Activated CD4-positive, alpha-beta memory T cell treated with anti-CD3 and anti-CD28 coated beads for 36 hours (primary cell): ENCODE data around the gene PRKACA. TPM values are rescaled to one million over a fixed set of nuclear protein-coding genes. Genes with fewer than 3 reads are reported as not detected.

Experiments used
- CTCF ChIA-PET: fragments of 350-600 bp; sonication (Branson Sonifier 250); formaldehyde crosslinking; loops from one replicate; lab custom pipeline; 2021; ENCODE audit warnings: antibody characterized with exemption, inconsistent platforms; lab: Charles Lee
- POLR2A ChIA-PET: fragments of 350-600 bp; sonication (Branson Sonifier 250); formaldehyde crosslinking; loops from one replicate; lab custom pipeline; 2021; ENCODE audit warnings: antibody characterized with exemption; lab: Charles Lee
- DNase-seq: peaks from one replicate; pipeline ENCODE4 v3.0.0-alpha.2; 2020
- H3K27ac Mint-ChIP-seq: one replicate; pipeline ENCODE4 v1.8.0; 2021; ENCODE audit warnings: mixed read lengths
- H3K27me3 Mint-ChIP-seq: one replicate; pipeline ENCODE4 v1.8.0; 2021; ENCODE audit warnings: mixed read lengths
- H3K36me3 Mint-ChIP-seq: one replicate; pipeline ENCODE4 v1.8.0; 2021; ENCODE audit warnings: mixed read lengths
- H3K4me1 Mint-ChIP-seq: one replicate; pipeline ENCODE4 v1.8.0; 2021; ENCODE audit warnings: low read depth, mixed read lengths
- H3K4me3 Mint-ChIP-seq: one replicate; pipeline ENCODE4 v1.8.0; 2021; ENCODE audit warnings: mild to moderate bottlenecking, mixed read lengths
- H3K9me3 Mint-ChIP-seq: one replicate; pipeline ENCODE4 v1.8.0; 2021; ENCODE audit warnings: mixed read lengths
- intact Hi-C: fragments of 100-400 bp; cut with micrococcal nuclease; formaldehyde crosslinking; loops from one replicate; pipeline ENCODE4 v1.15.1; 2023
- total RNA-seq, 2 experiments: library from RNA; stranded (reverse); gene quantifications; one replicate each; pipeline ENCODE4 v1.2.3, GENCODE V29; 2021

Gene PRKACA
- total RNA-seq, 2 experiments from 2014 or later, result 64.3 to 65.6 TPM

- Mint-ChIP-seq H3K4me1 (peaks cover 37% of the 10 kb centered on the region), H3K27ac (no peak overlapping the region), H3K27me3 (no peaks in the 10 kb centered on the region), H3K36me3 (peaks cover 3% of the 10 kb centered on the region), H3K9me3 (no peaks in the 10 kb centered on the region), H3K4me3 (no peak overlapping the region)
- intact Hi-C loops, result no loop called here
- ChIA-PET POLR2A (no interaction called here), CTCF (interaction anchor here (0.6 to 5.0 kb wide), 24 partner anchors 8 to 251 kb away, joined by 3 to 37 read pairs (median 4); partner anchors contain the start of genes ASF1B and IL27RA)
- no peak for DNase-seq
These were observed 3.1 kb downstream of the PRKACA start for GRCh38 chr19:14114439-14114838.

- H3K27ac Mint-ChIP-seq, result no peak overlapping the region
- no peaks in the 10 kb centered on the region for H3K9me3 Mint-ChIP-seq
- peaks cover 34% of the 10 kb centered on the region for H3K4me1 Mint-ChIP-seq
- H3K4me3 Mint-ChIP-seq, result no peak overlapping the region
- H3K27me3 Mint-ChIP-seq, result no peaks in the 10 kb centered on the region
- peak; percentile 65 for DNase-seq
- POLR2A ChIA-PET, result interaction anchor here (1.0 kb wide), 1 partner anchor 32 kb away, joined by 3 read pairs; no protein-coding TSS in a partner anchor
- CTCF ChIA-PET, result interaction anchor here (0.5 to 5.0 kb wide), 22 partner anchors 9 to 864 kb away, joined by 3 to 37 read pairs (median 4); partner anchors contain the start of gene ASF1B
- intact Hi-C loops, result no loop called here
- H3K36me3 Mint-ChIP-seq, result no peaks in the 10 kb centered on the region
These were observed 3.7 kb downstream of the PRKACA start for GRCh38 chr19:14113762-14114414.

DNA sequence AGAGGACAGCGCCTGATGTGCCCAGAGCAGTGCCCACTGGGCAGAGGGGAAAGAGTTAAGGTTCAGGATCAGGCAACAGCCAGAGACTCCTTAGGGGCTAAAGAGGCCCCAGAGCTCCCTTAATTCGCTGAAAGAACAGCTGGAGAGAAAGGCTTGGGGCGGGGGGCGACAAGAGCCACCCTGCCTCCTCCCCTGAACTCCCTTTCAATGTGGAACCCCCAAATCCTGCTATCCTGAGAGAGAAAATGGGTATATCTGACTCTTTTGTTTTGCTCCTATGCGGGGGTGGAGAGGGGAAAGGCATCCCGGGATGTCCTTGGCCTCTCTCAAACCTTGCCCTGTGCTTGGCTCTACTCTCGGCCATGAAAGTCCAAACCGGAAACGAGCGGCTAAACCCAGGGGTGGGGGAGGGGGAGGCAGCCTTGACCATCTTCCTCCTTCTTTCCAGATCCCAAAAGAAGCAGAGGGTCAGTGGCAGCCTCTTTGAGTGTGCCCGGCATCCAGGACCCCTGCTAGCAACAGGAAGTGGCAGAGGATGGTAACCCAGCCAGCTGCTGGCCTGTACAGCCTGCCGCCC, 4.7 kb downstream of the PRKACA start:
- Mint-ChIP-seq H3K36me3 (no peaks in the 10 kb centered on the region), H3K27ac (no peak overlapping the region), H3K27me3 (no peaks in the 10 kb centered on the region), H3K4me1 (peaks cover 29% of the 10 kb centered on the region), H3K9me3 (no peaks in the 10 kb centered on the region), H3K4me3 (no peak overlapping the region)
- ChIA-PET POLR2A (interaction anchor here (1.0 kb wide), 1 partner anchor 31 kb away, joined by 3 read pairs; no protein-coding TSS in a partner anchor), CTCF (interaction anchor here (1.4 to 1.5 kb wide), 2 partner anchors 11 to 43 kb away, joined by 3 to 5 read pairs; no protein-coding TSS in a partner anchor)
- intact Hi-C loops, result no loop called here
- DNase-seq, result no peak

DNA sequence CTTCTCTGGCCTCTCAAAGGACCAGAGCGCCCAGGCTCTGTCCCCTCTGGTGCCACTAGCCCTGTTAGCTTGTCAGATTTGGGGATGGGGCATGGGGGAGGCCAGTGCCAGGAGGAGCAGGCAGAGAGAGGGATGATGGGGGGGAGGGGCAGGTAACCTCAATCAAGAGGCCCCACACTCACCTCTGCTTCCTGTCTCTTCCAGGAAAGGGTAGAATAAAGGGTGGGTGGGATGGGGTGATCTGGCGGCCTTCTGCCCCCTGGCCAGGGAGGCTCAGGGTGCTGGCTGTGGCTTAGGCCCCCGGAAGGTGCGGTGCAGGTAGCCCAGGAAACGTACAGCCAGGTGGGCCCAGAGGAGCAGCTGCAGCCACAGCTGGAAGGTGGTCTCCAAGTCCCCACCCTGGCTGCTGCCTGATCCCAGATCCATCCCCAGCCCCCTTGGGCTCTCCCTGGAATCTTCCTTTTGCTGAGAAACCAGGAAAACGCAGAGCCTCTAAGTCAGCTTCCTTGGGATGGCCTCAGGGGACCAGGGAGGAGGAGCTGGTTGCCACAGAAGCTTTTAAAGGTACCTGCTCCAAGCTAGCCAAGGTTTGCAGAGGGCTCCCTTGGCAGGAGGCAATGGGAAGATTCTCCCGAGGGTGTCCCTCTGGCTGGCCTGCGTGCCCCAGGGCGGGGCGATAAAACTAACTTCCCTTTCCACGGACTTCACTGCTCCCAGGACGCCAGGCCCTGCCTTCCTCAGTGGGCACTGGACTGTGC, 5.3 kb downstream of the PRKACA start:
- intact Hi-C loops, result no loop called here
- no peak for DNase-seq
- POLR2A ChIA-PET, result no interaction called here
- H3K4me3 Mint-ChIP-seq, result no peak overlapping the region
- H3K27ac Mint-ChIP-seq, result no peak overlapping the region
- no peaks in the 10 kb centered on the region for H3K27me3 Mint-ChIP-seq
- H3K9me3 Mint-ChIP-seq, result no peaks in the 10 kb centered on the region
- CTCF ChIA-PET, result interaction anchor here (1.4 kb wide), 1 partner anchor 11 kb away, joined by 3 read pairs; no protein-coding TSS in a partner anchor
- H3K36me3 Mint-ChIP-seq, result no peaks in the 10 kb centered on the region
- peaks cover 29% of the 10 kb centered on the region for H3K4me1 Mint-ChIP-seq

- H3K4me3 Mint-ChIP-seq, result no peak overlapping the region
- peaks cover 26% of the 10 kb centered on the region for H3K4me1 Mint-ChIP-seq
- DNase-seq, result no peak
- H3K9me3 Mint-ChIP-seq, result no peaks in the 10 kb centered on the region
- intact Hi-C loops, result no loop called here
- CTCF ChIA-PET, result no interaction called here
- H3K27ac Mint-ChIP-seq, result no peak overlapping the region
- H3K36me3 Mint-ChIP-seq, result no peaks in the 10 kb centered on the region
- POLR2A ChIA-PET, result no interaction called here
- no peaks in the 10 kb centered on the region for H3K27me3 Mint-ChIP-seq
These were observed 6.1 kb downstream of the PRKACA start for GRCh38 chr19:14111486-14111885.

- POLR2A ChIA-PET, result interaction anchor here (0.7 kb wide), 1 partner anchor 538 kb away, joined by 3 read pairs; no protein-coding TSS in a partner anchor
- Mint-ChIP-seq H3K4me3 (no peak overlapping the region), H3K27ac (no peak overlapping the region), H3K4me1 (peaks cover 18% of the 10 kb centered on the region), H3K27me3 (no peaks in the 10 kb centered on the region), H3K36me3 (no peaks in the 10 kb centered on the region), H3K9me3 (no peaks in the 10 kb centered on the region)
- intact Hi-C loops, result no loop called here
- CTCF ChIA-PET, result interaction anchor here (1.2 kb wide), 1 partner anchor 26 kb away, joined by 4 read pairs; the partner anchor contains the start of gene ASF1B
- no peak for DNase-seq
These were observed 6.9 kb downstream of the PRKACA start for GRCh38 chr19:14110650-14111049.

DNA sequence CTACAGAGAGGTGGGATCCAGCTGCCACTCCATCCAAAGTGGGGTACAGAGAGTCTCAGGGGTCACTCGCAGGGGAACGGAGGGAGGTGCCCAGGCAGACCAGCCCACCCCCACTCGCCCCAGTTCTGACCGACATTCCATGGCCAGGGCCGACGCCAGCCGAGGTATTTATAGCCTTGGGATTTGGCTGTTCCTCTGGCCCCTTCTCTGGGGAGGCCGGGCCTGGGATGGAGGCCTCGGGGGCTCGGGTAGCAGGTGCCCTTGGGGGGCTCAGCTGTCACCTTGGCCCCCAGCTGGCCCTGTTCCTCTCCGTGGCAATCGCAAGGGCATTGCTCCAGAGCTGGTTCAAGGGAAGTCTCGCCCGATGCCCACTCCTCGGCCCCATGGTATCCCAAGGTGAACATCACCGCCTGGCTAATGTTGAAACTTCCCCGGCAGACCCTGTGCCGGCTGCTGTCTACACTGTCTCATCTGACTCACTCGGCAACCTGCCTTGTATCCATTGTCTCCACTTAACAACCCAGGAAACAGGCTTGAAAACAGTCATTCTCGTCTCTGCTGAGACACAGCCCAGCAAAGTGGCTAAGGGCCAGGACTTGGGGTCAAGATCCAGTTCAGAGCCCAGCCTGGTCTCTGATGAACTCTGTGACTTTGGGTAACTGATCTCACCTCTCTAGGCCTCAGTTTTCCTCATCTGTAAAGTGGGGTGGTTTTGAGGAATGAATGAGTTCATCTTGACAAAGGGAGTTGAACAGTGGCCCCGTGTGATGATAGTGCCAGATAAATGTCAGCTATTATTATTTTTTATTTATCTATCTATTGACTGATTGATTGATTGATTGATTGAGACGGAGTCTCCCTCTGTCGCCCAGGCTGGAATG, 9.7 kb downstream of the PRKACA start:
- no peak for DNase-seq
- no peak overlapping the region for H3K4me3 Mint-ChIP-seq
- intact Hi-C loops, result no loop called here
- H3K9me3 Mint-ChIP-seq, result no peaks in the 10 kb centered on the region
- no peaks in the 10 kb centered on the region for H3K27me3 Mint-ChIP-seq
- peaks cover 2% of the 10 kb centered on the region for H3K36me3 Mint-ChIP-seq
- no peak overlapping the region for H3K27ac Mint-ChIP-seq
- ChIA-PET POLR2A (no interaction called here), CTCF (interaction anchor here (0.6 kb wide), 1 partner anchor 47 kb away, joined by 3 read pairs; no protein-coding TSS in a partner anchor)
- peaks cover 2% of the 10 kb centered on the region for H3K4me1 Mint-ChIP-seq

DNA sequence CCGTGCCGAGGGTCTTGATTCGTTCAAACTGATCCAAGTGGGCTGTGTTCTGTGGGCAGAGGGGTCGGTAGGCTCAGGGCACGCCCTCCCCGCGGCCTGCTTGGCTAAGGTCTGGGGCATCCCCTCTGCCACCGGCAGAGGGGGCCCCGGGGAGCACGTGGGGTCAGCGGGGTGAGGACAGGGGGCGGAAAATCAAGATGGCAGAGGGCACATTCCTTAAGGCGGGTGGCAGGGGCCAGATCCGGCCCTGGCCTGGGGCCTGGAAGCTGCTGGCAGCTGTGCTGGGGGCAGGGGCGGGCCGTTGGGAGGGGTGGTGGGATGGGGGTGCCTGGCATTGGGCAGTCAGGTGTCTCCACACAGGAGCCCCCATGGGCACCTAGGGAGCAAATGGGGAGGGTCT, 10.7 kb downstream of the PRKACA start:
- intact Hi-C loops, result no loop called here
- peaks cover under 1% of the 10 kb centered on the region for H3K4me1 Mint-ChIP-seq
- peaks cover 2% of the 10 kb centered on the region for H3K36me3 Mint-ChIP-seq
- H3K9me3 Mint-ChIP-seq, result no peaks in the 10 kb centered on the region
- ChIA-PET POLR2A (no interaction called here), CTCF (no interaction called here)
- no peaks in the 10 kb centered on the region for H3K27me3 Mint-ChIP-seq
- H3K4me3 Mint-ChIP-seq, result no peak overlapping the region
- H3K27ac Mint-ChIP-seq, result no peak overlapping the region
- no peak for DNase-seq

DNA sequence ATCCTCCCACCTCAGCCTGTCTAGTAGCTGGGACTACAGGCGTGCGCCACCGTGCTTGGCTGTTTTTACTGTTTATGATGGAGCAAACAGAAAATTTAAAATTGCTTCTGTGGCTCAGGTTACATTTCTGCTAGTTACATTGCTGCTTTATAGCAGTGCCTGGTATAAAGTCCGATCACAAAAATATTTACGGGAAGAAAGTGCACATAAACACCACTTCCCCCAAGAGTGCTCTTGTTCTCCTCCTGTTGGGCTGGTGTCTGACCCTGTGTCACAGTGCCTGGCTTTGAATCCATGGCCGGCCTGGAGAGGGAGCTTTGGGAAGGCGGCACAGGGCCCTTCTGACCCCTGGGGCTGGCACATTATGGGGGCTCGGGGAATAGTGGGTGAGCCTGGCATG, 11.9 kb downstream of the PRKACA start:
- intact Hi-C loops, result no loop called here
- no peak for DNase-seq
- H3K9me3 Mint-ChIP-seq, result no peaks in the 10 kb centered on the region
- H3K27ac Mint-ChIP-seq, result no peak overlapping the region
- CTCF ChIA-PET, result no interaction called here
- POLR2A ChIA-PET, result interaction anchor here (1.4 kb wide), 1 partner anchor 23 kb away, joined by 4 read pairs; no protein-coding TSS in a partner anchor
- H3K36me3 Mint-ChIP-seq, result peaks cover 5% of the 10 kb centered on the region
- no peaks in the 10 kb centered on the region for H3K4me1 Mint-ChIP-seq
- no peak overlapping the region for H3K4me3 Mint-ChIP-seq
- H3K27me3 Mint-ChIP-seq, result no peaks in the 10 kb centered on the region

- Mint-ChIP-seq H3K4me1 (no peaks in the 10 kb centered on the region), H3K4me3 (no peak overlapping the region), H3K27ac (no peak overlapping the region), H3K9me3 (no peaks in the 10 kb centered on the region), H3K27me3 (no peaks in the 10 kb centered on the region), H3K36me3 (peaks cover 6% of the 10 kb centered on the region)
- intact Hi-C loops, result no loop called here
- CTCF ChIA-PET, result interaction anchor here (1.0 to 1.5 kb wide), 2 partner anchors 12 to 33 kb away, joined by 5 read pairs; partner anchors contain the start of gene ASF1B
- no peak for DNase-seq
- POLR2A ChIA-PET, result no interaction called here
These were observed 14.3 kb downstream of the PRKACA start for GRCh38 chr19:14103310-14103709.

DNA sequence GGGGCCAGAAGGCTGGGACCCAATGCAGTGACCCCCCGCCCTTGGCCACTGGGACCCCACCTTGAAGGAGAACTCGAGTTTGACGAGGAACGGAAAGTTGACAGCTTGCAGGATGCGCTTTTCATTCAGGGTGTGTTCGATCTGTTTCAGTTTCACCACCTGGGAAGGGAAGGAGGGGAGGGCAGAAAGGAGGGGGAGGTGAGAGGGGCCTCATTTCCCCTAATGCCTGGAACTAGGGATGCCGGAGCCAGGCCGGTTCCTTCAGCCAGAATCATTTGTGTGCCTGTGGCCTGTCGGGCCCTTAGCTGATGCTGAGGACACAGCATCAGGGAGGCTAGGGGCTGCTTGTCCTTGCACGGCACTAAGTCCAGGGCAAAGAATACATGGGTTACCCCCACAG, 14.8 kb downstream of the PRKACA start:
- no peaks in the 10 kb centered on the region for H3K4me1 Mint-ChIP-seq
- no peak overlapping the region for H3K27ac Mint-ChIP-seq
- DNase-seq, result no peak
- H3K4me3 Mint-ChIP-seq, result no peak overlapping the region
- ChIA-PET POLR2A (no interaction called here), CTCF (interaction anchor here (1.0 kb wide), 1 partner anchor 13 kb away, joined by 5 read pairs; no protein-coding TSS in a partner anchor)
- peaks cover 10% of the 10 kb centered on the region for H3K36me3 Mint-ChIP-seq
- no peaks in the 10 kb centered on the region for H3K9me3 Mint-ChIP-seq
- H3K27me3 Mint-ChIP-seq, result no peaks in the 10 kb centered on the region
- intact Hi-C loops, result no loop called here
